GM12874 (cell line): ENCODE results near the gene DACH1.

Experiments used
- TF ChIP-seq, protein P1 (sequence below): IDR thresholded peaks from 2 replicates; pipeline ENCODE4 v1.5.1; 2011; ENCODE audit warnings: low read depth, mild to moderate bottlenecking, control low read depth, low read length, moderate library complexity; ENCODE audit not compliant: insufficient read depth

The DACH1 gene

DNA sequence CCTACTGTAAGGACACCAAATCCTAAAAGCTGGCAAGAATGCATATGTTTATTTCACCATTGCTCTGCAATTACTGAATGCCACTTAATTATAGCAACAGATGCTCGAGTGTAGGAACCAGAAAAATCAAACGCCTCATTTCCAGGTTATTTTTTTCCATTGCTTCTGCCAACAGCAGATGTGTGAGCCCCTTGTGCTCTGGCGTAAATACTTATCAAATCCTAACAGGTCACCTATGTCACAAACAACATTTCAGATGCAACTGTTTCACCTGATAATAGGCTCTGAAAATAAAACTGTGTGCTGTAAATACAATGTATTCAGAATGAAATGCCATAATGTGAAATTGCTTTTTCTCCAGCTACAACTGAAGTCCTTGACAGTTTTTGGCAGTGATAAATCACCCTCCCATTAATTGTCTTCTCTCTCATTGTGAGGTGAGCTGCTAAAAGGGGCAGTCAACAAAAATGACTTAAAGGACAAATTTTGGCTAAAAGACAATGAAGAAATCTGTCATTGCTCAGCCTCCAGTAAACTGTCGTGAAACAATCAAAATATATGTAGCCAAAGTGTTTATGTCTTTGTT is 344.0 kb downstream of the DACH1 start:
- TF ChIP-seq, protein P1, sequence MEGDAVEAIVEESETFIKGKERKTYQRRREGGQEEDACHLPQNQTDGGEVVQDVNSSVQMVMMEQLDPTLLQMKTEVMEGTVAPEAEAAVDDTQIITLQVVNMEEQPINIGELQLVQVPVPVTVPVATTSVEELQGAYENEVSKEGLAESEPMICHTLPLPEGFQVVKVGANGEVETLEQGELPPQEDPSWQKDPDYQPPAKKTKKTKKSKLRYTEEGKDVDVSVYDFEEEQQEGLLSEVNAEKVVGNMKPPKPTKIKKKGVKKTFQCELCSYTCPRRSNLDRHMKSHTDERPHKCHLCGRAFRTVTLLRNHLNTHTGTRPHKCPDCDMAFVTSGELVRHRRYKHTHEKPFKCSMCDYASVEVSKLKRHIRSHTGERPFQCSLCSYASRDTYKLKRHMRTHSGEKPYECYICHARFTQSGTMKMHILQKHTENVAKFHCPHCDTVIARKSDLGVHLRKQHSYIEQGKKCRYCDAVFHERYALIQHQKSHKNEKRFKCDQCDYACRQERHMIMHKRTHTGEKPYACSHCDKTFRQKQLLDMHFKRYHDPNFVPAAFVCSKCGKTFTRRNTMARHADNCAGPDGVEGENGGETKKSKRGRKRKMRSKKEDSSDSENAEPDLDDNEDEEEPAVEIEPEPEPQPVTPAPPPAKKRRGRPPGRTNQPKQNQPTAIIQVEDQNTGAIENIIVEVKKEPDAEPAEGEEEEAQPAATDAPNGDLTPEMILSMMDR: no peak

DNA sequence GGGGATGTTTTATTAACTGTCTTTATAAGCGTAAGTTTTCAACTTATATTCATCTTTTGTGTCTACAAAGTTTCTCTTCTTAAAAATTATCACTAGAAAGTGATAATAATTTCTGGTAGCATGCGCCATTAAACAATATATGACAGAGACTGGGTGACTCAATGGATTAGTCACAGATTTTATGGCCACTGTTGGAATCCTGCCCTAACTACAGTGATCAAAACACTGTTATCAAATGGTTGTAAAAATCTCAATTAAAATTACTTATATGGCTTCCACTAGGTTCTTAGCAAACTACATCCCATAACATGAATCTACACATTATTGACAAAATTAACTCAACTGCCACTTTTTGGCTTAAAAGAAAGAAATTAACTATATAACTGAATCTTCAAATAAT is 350.0 kb downstream of the DACH1 start:
- TF ChIP-seq, protein P1: no peak

DNA sequence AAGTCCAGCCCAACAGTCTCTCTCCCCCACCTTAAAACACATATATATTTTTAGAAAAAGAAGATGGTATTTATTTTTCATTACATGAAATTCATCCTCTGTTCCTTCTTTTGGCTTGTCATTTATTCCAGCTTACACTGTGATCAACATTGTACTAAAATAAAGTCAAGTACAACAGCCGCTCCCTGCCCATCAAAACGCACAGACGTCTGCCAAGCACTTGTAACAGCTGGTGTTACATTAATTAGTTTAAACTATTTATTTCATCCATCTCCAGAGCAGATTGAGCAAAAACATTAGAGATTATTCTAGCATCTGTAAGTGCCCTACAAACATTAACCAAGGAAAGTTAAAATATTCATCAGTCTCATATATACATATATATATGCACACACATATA is 350.5 kb downstream of the DACH1 start:
- TF ChIP-seq, protein P1: no peak

DNA sequence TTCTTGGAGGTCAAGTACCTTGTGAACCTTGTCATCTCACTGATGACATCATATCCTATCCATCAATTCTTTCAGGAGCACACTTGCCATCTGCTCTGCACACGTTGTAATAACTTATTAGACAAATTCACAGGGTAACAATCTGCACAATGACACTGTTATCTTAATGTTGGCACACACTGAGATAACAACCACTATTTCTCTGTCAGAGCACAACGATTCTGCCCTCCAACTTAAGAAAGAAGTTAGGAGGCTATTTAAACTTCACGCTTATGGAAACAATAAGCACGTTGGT is 351.3 kb downstream of the DACH1 start:
- TF ChIP-seq, protein P1: no peak

DNA sequence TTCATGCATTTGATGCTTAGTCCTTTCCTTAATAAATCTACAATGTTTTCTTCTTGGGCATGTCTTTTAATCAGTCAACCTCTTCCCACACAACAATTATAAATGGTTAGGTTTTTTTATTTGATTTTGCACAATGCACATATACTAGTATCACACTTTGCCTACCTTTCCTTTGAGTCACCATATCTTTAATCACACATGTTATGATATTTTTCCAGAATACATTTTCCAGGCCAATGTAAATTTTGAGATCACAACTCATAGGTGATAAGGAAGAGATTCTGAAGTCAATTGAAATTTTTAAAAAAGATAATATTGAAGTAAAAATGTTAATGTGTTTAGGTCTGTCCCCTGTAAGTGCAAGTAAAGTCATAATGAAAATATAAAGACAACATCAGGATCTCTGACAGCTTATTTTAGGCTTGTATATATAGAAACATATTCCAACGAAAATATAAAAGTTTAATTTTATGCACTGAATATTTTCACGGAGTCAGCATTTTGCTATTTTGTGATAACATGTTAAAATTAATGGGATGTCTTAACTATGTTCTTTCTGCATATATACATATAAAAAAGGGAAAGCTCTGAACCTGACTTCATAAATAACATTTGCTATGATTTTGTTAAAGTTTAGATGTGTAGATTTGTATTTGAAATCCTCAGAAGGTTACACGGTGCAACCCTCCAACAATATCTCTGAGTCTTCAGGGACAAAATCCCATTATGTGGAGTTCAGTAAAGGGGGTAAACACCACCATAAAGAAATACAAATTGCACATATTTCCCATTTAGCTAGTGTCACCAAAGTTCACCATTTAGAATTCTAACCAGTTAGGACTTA is 351.9 kb downstream of the DACH1 start:
- TF ChIP-seq, protein P1: no peak

DNA sequence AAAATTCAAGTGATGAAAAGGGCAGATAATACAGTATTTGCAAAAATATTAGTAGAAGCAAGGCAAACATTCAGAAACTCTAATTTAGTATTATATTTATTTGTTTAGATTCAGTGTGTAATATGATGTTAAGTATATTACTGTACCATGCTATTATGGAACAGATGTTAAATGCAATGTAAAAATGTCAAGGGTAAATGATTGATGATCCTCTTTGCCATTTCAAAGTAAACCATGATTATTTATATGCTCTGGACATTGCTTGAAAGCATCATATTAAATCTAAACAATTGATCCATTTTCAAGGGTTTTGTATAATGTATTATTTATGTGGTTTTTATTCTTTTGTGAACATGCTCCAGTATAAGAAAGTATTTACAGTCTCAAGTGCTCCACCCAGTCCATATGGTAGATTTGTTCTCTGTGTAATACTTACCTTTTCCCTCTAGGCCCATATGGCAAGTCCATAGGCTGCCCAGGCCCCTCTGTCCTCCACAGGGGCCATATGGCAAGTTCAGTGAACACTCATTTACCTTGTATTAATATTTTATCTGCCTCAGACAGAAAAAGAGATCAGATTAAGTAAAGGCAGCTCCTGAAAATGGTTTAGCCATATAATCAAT is 353.5 kb downstream of the DACH1 start:
- TF ChIP-seq, protein P1: no peak

DNA sequence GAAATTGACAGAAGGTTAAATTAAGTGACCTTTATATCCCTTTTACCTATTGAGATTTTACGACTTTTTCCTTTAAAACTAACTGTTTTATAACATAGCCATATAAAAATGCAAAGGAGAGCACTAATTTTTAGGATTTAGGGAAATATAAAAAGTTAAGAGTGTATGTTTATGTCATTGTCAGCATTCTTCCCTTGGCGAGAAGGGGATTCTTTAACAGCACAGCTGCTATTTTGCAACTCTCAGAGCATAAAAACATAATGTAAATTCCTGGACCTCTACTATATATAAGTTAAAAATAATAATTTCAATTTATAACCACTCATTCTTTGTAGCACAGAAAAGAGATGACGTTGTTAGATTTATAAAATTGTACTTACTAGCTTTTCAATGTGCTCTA is 363.2 kb downstream of the DACH1 start:
- TF ChIP-seq, protein P1: no peak
